MM.1S (cell line): Measurements from ENCODE around the gene FREY1.
"Not testable (repeated sequence)": the region's sequence is repeated elsewhere in the genome, so short reads cannot be mapped to it uniquely, and the experiment has no call there.

Experiments used
- DNase-seq: peaks from one replicate; pipeline ENCODE4 v3.0.0-alpha.2; 2015
- H2AFZ ChIP-seq: fragments of 300-600 bp; sonication (generic); 2 replicates; pipeline ENCODE4 v1.6.0; 2016; ENCODE audit warnings: antibody characterized with exemption, low read length
- H3F3A ChIP-seq: fragments of 300-600 bp; sonication (generic); 2 replicates; pipeline ENCODE4 v1.6.1; 2016; ENCODE audit warnings: mild to moderate bottlenecking, antibody characterized with exemption, low read length, moderate library complexity, mixed read lengths; ENCODE audit not compliant: insufficient read depth
- H3K27ac ChIP-seq: fragments of 300-600 bp; sonication (generic); 2 replicates; pipeline ENCODE4 v1.5.1; 2016; ENCODE audit warnings: mild to moderate bottlenecking, low read length
- H3K27me3 ChIP-seq: fragments of 300-600 bp; sonication (generic); replicated peaks from 2 replicates; pipeline ENCODE4 v1.6.0; 2016; ENCODE audit warnings: low read length; ENCODE audit not compliant: insufficient read depth
- H3K36me3 ChIP-seq: fragments of 300-600 bp; sonication (generic); replicated peaks from 2 replicates; pipeline ENCODE4 v1.6.1; 2016; ENCODE audit warnings: mild to moderate bottlenecking, low read length, mixed read lengths; ENCODE audit not compliant: insufficient read depth
- H3K4me1 ChIP-seq: fragments of 300-600 bp; sonication (generic); 2 replicates; pipeline ENCODE4 v1.6.1; 2016; ENCODE audit warnings: low read length, mixed read lengths
- H3K4me2 ChIP-seq: fragments of 300-600 bp; sonication (generic); 2 replicates; pipeline ENCODE4 v1.6.0; 2016; ENCODE audit warnings: low read depth, low read length
- H3K4me3 ChIP-seq: fragments of 300-600 bp; sonication (generic); 2 replicates; pipeline ENCODE4 v1.5.1; 2016; ENCODE audit warnings: low read length, mixed read lengths
- H3K79me2 ChIP-seq: fragments of 300-600 bp; sonication (generic); 2 replicates; pipeline ENCODE4 v1.6.1; 2016; ENCODE audit warnings: mixed run types, low read length, mixed read lengths
- H3K9ac ChIP-seq: fragments of 300-600 bp; sonication (generic); 2 replicates; pipeline ENCODE4 v1.6.1; 2016; ENCODE audit warnings: low read length, mixed read lengths
- H3K9me2 ChIP-seq: fragments of 300-600 bp; sonication (generic); replicated peaks from 2 replicates; pipeline ENCODE4 v1.6.1; 2016; ENCODE audit warnings: mild to moderate bottlenecking, low read length, mixed read lengths; ENCODE audit not compliant: insufficient read depth
- H3K9me3 ChIP-seq: fragments of 300-600 bp; sonication (generic); replicated peaks from 2 replicates; pipeline ENCODE4 v1.6.1; 2016; ENCODE audit warnings: mild to moderate bottlenecking, low read length, mixed read lengths; ENCODE audit not compliant: insufficient read depth
- H4K20me1 ChIP-seq: fragments of 300-600 bp; sonication (generic); 2 replicates; pipeline ENCODE4 v1.6.1; 2016; ENCODE audit warnings: mild to moderate bottlenecking, low read length, moderate library complexity, mixed read lengths; ENCODE audit not compliant: insufficient read depth
- CTCF ChIP-seq: fragments of 300-600 bp; sonication (generic); IDR thresholded peaks from 2 replicates; pipeline ENCODE4 v1.5.1; 2016; ENCODE audit warnings: antibody characterized with exemption, low read length, mixed read lengths
- EZH2 ChIP-seq: fragments of 300-600 bp; sonication (generic); optimal IDR thresholded peaks from 2 replicates; pipeline ENCODE3; 2017; ENCODE audit warnings: low read depth, mild to moderate bottlenecking, antibody characterized with exemption, low read length, mixed read lengths
- EZH2phosphoT487 ChIP-seq: fragments of 300-600 bp; sonication (generic); IDR thresholded peaks from 2 replicates; pipeline ENCODE4 v1.6.1; 2018; ENCODE audit warnings: antibody characterized with exemption, low read length

FREY1 gene

DNA sequence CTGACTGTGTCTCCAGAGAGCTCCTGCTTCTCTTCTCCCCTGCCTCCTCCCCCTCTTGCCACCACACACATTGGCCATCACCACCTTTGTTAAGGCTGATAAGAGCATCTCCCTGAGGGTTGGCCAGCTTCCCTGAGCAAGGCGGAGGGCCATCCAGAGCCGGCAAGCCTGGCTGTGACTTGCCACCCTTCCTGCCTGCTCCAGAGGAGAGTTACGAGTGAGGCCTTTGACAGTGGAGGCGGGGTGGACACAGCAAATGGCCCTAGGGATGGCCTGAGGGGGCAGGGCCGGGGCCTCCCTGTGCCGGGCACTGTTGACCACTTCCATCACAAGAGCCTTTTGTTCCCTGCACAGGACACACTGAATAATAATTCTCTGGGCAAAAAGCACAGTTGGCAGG lies 5.4 kb downstream of the FREY1 start:
- peaks cover 54% of the 10 kb centered on the region for H3K27me3 ChIP-seq
- H3K36me3 ChIP-seq, result no peaks in the 10 kb centered on the region
- H3K79me2 ChIP-seq, result no peaks in the 10 kb centered on the region
- H4K20me1 ChIP-seq, result no peaks in the 10 kb centered on the region
- H3F3A ChIP-seq, result no peaks in the 10 kb centered on the region
- H3K27ac ChIP-seq, result no peak overlapping the region
- no peaks in the 10 kb centered on the region for H3K4me1 ChIP-seq
- H3K9me2 ChIP-seq, result no peaks in the 10 kb centered on the region
- no peak for TF ChIP-seq CTCF
- no peak for TF ChIP-seq EZH2phosphoT487
- TF ChIP-seq EZH2, result no peak
- H3K4me3 ChIP-seq, result no peak overlapping the region
- H3K4me2 ChIP-seq, result no peak overlapping the region
- H3K9ac ChIP-seq, result no peak overlapping the region
- no peak for DNase-seq
- H3K9me3 ChIP-seq, result no peaks in the 10 kb centered on the region
- no peak overlapping the region for H2AFZ ChIP-seq

DNA sequence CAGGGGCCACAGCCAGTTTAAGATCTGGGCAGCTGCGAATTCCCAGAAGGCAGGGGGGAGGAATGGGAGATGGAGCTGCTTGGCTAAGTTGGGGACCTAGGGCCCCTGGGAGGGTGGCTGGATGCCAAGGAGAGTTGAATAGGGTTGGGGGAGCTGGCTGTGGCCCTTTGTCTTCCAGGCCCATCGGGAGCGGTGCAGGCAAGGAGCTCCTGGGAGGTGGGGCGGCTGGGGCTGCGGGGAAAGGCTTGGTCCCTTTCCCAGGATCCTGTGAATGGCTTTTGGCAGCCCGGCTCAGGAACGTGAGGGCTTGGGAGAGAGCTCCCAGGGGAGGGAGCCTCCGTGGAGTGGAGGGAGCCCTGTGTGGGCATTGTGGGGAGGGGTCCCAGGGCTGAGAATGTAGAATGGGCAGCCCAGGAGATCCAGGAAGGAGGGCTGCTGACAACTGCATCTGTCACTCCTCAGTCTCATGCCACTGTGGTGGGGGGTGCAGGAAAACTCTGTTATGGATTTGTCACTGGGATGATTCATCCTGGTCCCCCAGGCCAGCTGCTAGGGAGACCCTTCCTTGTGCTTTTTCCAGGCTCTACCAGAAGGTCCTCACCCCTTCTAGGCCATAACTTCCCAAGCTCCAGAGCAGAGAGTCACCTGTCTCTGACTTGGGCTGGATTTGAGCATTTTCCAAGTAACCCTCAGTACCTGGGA lies 6.0 kb downstream of the FREY1 start:
- Histone ChIP-seq H3F3A (no peaks in the 10 kb centered on the region), H3K27me3 (peaks cover 55% of the 10 kb centered on the region), H3K79me2 (no peaks in the 10 kb centered on the region), H4K20me1 (no peaks in the 10 kb centered on the region), H3K9ac (no peak overlapping the region), H3K4me3 (no peak overlapping the region), H3K9me3 (no peaks in the 10 kb centered on the region), H3K4me2 (no peak overlapping the region), H2AFZ (no peak overlapping the region), H3K27ac (no peak overlapping the region), H3K4me1 (no peaks in the 10 kb centered on the region), H3K9me2 (no peaks in the 10 kb centered on the region), H3K36me3 (no peaks in the 10 kb centered on the region)
- TF ChIP-seq EZH2 (no peak), CTCF (no peak), EZH2phosphoT487 (no peak)
- no peak for DNase-seq

GRCh38 chr11:45900175-45900800 lies 6.8 kb downstream of the FREY1 start:
- not testable (repeated sequence) for H3K4me2 ChIP-seq, H3K27ac ChIP-seq, H3K4me3 ChIP-seq, H4K20me1 ChIP-seq, H3K9me3 ChIP-seq, DNase-seq, H3K4me1 ChIP-seq, H3K79me2 ChIP-seq, H3K36me3 ChIP-seq, H3K9me2 ChIP-seq, H2AFZ ChIP-seq, H3K9ac ChIP-seq, H3F3A ChIP-seq
- peaks cover 59% of the 10 kb centered on the region for H3K27me3 ChIP-seq
